ENCODE measurements around the gene BAIAP2. TPM values are rescaled to one million over a fixed set of nuclear protein-coding genes. Genes with fewer than 3 reads are reported as not detected.

Gene BAIAP2
- total RNA-seq, 1 donor from 2014 or later = 19.2 TPM

DNA sequence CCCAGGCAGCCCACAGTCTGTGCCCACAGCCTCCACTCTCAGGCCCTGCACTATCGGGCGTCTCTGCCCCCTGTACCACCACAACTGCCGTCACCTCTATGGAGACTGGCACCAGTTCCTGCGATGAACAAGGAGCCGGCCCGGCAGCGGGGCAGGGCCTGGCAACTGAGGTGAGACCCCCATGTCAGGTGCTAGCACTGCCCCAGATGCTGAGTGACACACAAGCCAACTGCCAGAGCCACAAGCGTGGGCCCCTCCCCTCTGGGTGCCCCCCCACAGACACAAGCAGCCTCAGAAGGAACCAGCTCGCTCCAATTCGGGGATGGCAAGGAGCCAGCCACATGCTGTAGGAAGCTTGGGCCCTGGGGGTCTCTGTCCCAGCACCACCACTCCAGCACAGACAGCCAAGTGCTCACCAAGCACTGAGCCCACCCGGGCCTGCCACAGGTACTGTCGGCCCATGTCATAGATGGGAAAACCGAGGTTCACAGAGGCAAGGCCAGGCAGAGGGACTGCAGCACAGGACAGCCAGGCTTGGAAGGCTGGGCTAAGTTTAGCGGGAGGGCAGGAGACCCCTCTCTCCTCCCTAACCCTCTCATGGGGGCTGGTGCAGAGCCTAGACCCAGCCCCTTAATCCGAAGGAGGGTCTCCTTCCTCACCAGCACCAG lies 128.9 kb downstream of the BAIAP2 start:
- DNase-seq (ENCODE audit: low spot score in 2 of 2) (no peak), FAIRE-seq (no peak)

DNA sequence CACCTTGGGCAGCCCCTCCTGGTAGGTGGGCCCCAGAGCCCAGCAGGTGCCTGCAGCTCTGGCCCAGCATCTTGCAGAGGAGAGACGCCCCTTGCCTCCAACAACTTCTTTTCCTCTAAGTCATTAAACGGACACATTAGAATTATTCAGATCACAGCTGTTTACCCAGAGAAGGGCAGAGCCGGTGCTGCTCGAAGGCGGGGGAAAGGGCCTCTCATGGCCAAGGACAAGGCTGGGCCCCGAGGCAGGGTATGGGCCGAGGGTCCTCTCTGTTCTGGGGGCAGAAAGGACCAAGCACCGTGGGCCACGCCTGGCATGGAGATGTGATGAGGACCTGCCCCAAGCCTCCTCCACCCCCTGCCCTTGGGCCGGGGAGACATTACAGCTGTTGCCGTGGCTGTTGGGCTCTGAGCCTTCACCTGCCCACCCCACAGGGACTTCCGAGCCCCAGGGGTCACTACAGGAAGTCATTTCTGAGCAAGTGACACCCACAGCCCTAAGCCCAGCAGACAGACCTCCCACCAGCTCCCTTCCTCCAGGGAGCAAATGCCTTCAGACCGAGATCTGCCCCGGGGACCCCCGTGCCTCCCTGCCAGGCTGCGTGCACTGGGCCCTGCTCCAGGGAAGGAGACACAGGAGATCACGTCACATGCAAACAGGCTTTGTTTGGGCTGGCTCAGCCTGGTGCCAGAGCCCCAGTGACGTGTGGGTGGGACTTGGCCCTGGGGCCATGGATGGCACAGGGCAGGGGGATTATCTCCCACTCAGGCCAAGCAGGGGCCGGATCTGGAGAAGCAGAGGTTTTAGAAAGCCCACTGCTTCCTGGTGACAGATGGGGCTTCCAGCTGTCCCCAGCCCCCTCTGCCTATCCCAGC lies 129.7 kb downstream of the BAIAP2 start:
- FAIRE-seq (no peak), DNase-seq (ENCODE audit: low spot score in 2 of 2) (peak; percentile 77 to 80)

DNA sequence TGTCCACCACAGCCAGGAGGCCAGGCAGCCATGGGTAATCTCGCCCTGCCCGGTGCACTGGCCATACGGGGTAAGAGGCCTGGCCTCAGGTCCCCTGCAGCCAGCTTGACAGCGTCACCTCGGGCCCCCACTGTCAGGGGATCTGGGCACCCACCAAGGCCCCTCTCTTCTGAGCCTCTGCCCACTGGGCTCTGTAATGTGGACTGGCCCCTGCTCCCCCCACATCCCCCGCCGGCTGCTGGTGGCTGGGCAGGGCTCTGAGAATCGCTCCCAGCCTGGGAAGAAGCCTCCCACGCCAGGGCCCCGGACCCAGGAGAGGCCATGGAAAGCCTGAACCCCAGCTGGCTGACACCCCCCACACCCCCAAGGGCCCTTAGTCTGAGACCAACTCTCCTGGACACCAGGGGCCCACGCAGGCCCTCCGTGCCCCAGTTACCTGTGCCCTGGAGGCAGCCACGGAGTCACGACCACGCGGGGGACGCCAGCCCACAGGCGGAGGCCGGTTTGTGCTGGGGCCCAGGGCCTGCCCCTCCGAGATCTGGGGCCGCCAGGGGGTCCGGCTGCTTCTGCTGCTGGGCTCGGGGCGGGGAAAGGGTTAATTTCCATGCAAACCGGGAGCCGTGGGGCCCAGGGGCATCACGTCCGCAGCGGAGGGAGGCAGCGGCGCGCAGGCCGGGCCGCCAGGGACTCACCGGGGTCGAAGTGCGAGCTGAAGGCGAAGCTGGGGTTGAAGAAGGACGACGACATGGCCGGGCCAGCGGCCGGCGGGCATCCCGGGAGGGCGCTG lies 130.5 kb downstream of the BAIAP2 start, which contains the start of gene PVALEF:
Gene PVALEF, plus strand, starts transcription at position 262 of the 787 bp plus-strand sequence. CDS start 15,720 bp downstream, outside the sequence.
- FAIRE-seq = no peak
- peak; percentile 66 to 80 for DNase-seq (ENCODE audit: low spot score in 2 of 2)

DNA sequence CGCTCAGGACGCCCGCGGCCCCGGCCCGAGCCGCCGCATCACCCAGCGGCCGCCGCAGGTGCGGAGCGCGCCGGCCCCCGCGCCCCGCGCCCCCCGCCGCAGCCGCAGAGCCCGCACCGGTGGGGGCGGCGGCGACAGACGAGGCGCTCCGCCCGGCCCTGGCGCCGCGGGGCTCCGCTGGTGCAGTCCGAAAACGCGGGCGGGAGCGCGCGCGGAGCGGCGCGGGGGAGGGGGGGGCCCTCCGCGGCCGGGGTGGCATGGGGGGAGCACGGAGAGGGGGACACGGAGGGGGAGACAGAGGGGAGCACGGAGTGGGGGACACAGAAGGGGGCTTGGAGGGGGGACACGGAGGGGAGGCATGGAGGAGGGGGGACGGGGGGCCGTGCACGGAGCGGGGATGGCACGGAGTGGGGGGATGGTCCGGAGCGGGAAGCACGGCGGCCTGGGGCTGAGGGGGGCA lies 131.1 kb downstream of the BAIAP2 start, which contains the start of gene AATK:
Gene AATK, minus strand, starts transcription at position 189 of the 460 bp plus-strand sequence. CDS start 229 bp downstream, outside the sequence.
- FAIRE-seq = no peak
- DNase-seq (ENCODE audit: low spot score in 2 of 2) = peak; percentile 78 to 80

Small RNAs within 50 kb of the gene (small RNA-seq; reads per million reads assigned to genes)
- gene MIR1250 = not detected
- gene MIR3065 = 22.8 reads per million, percentile 97 among the genes with 10 or more reads in this experiment
- gene MIR657 = not detected

Other genes with a start within 250 kb of the BAIAP2 start
- 10.2 TPM for gene CHMP6, start 43.3 kb upstream of the BAIAP2 start, total RNA-seq
- gene PVALEF, start 130.4 kb downstream of the BAIAP2 start, total RNA-seq = not detected
- gene AATK, start 131.1 kb downstream of the BAIAP2 start, total RNA-seq = 8.2 TPM
- gene CEP131, start 187.8 kb downstream of the BAIAP2 start, total RNA-seq = 13.0 TPM
- 7.3 TPM for gene TEPSIN, start 203.9 kb downstream of the BAIAP2 start, total RNA-seq
- gene NDUFAF8, start 204.2 kb downstream of the BAIAP2 start, total RNA-seq = 5.7 TPM

All from frontal cortex (tissue), 4 donors.